Measurements from ENCODE around the gene PTPDC1.

Gene PTPDC1

GRCh38 chr9:94068257-94068656 is 16.0 kb upstream of the PTPDC1 start:
- Histone ChIP-seq H3K9ac (ENCODE audit: low read length in 5 of 5) (no peak overlapping the region), H3K27me3 (ENCODE audit: control insufficient read depth in 5 of 5, insufficient read depth in 4 of 5, low read length in 5 of 5) (no peaks in the 10 kb centered on the region), H3K9me3 (ENCODE audit: control insufficient read depth in 5 of 5, low read length in 5 of 5) (peaks cover 0 to 5% (median 0%) of the 10 kb centered on the region in 5 donors)

GRCh38 chr9:94076557-94076956 is 7.7 kb upstream of the PTPDC1 start:
- Histone ChIP-seq H3K9me3 (ENCODE audit: control insufficient read depth in 5 of 5, low read length in 5 of 5) (no peaks in the 10 kb centered on the region), H3K27ac (ENCODE audit: low read depth, low read length) (no peak overlapping the region), H3K9ac (ENCODE audit: low read length in 5 of 5) (no peak overlapping the region)

More at GRCh38 chr9:94068257-94068656, 16.0 kb upstream of the PTPDC1 start:
- Histone ChIP-seq H3K4me3 (ENCODE audit: low read depth in 1 of 5, low read length in 5 of 5) (no peak overlapping the region), H3K27ac (ENCODE audit: low read depth, low read length) (no peak overlapping the region), H3K4me1 (ENCODE audit: control insufficient read depth in 5 of 5, insufficient read depth in 5 of 5, low read length in 5 of 5) (peaks cover 0 to 7% (median 2%) of the 10 kb centered on the region in 5 donors), H3K36me3 (ENCODE audit: control insufficient read depth in 5 of 5, insufficient read depth in 5 of 5, low read length in 5 of 5) (peaks cover 0 to 10% (median 4%) of the 10 kb centered on the region in 5 donors)

GRCh38 chr9:94078086-94078485 is 6.2 kb upstream of the PTPDC1 start:
- Histone ChIP-seq H3K9ac (ENCODE audit: low read length in 5 of 5) (no peak overlapping the region), H3K36me3 (ENCODE audit: control insufficient read depth in 5 of 5, insufficient read depth in 5 of 5, low read length in 5 of 5) (peaks cover 0 to 19% (median 15%) of the 10 kb centered on the region in 5 donors), H3K9me3 (ENCODE audit: control insufficient read depth in 5 of 5, low read length in 5 of 5) (no peaks in the 10 kb centered on the region), H3K4me3 (ENCODE audit: low read depth in 1 of 5, low read length in 5 of 5) (no peak overlapping the region), H3K4me1 (ENCODE audit: control insufficient read depth in 5 of 5, insufficient read depth in 5 of 5, low read length in 5 of 5) (peaks cover 0 to 3% (median 0%) of the 10 kb centered on the region in 5 donors), H3K27ac (ENCODE audit: low read depth, low read length) (no peak overlapping the region), H3K27me3 (ENCODE audit: control insufficient read depth in 5 of 5, insufficient read depth in 4 of 5, low read length in 5 of 5) (no peaks in the 10 kb centered on the region)

More at GRCh38 chr9:94076557-94076956, 7.7 kb upstream of the PTPDC1 start:
- Histone ChIP-seq H3K36me3 (ENCODE audit: control insufficient read depth in 5 of 5, insufficient read depth in 5 of 5, low read length in 5 of 5) (peaks cover 0 to 17% (median 15%) of the 10 kb centered on the region in 5 donors), H3K4me1 (ENCODE audit: control insufficient read depth in 5 of 5, insufficient read depth in 5 of 5, low read length in 5 of 5) (peaks cover 0 to 3% (median 0%) of the 10 kb centered on the region in 5 donors), H3K4me3 (ENCODE audit: low read depth in 1 of 5, low read length in 5 of 5) (no peak overlapping the region), H3K27me3 (ENCODE audit: control insufficient read depth in 5 of 5, insufficient read depth in 4 of 5, low read length in 5 of 5) (no peaks in the 10 kb centered on the region)

GRCh38 chr9:94079236-94079635 is 5.0 kb upstream of the PTPDC1 start:
- no peaks in the 10 kb centered on the region for H3K9me3 ChIP-seq (ENCODE audit: control insufficient read depth in 5 of 5, low read length in 5 of 5)
- H3K9ac ChIP-seq (ENCODE audit: low read length in 5 of 5) = no peak overlapping the region
- no peaks in the 10 kb centered on the region for H3K4me1 ChIP-seq (ENCODE audit: control insufficient read depth in 5 of 5, insufficient read depth in 5 of 5, low read length in 5 of 5)
- H3K36me3 ChIP-seq (ENCODE audit: control insufficient read depth in 5 of 5, insufficient read depth in 5 of 5, low read length in 5 of 5) = peaks cover 0 to 15% (median 13%) of the 10 kb centered on the region in 5 donors
- no peaks in the 10 kb centered on the region for H3K27me3 ChIP-seq (ENCODE audit: control insufficient read depth in 5 of 5, insufficient read depth in 4 of 5, low read length in 5 of 5)
- no peak overlapping the region for H3K4me3 ChIP-seq (ENCODE audit: low read depth in 1 of 5, low read length in 5 of 5)
- H3K27ac ChIP-seq (ENCODE audit: low read depth, low read length) = no peak overlapping the region

- Histone ChIP-seq H3K36me3 (ENCODE audit: control insufficient read depth in 5 of 5, insufficient read depth in 5 of 5, low read length in 5 of 5) (peaks cover 0 to 5% (median 3%) of the 10 kb centered on the region in 5 donors), H3K9me3 (ENCODE audit: control insufficient read depth in 5 of 5, low read length in 5 of 5) (no peaks in the 10 kb centered on the region), H3K4me1 (ENCODE audit: control insufficient read depth in 5 of 5, insufficient read depth in 5 of 5, low read length in 5 of 5) (no peaks in the 10 kb centered on the region), H3K27me3 (ENCODE audit: control insufficient read depth in 5 of 5, insufficient read depth in 4 of 5, low read length in 5 of 5) (no peaks in the 10 kb centered on the region), H3K4me3 (ENCODE audit: low read depth in 1 of 5, low read length in 5 of 5) (no peak overlapping the region), H3K27ac (ENCODE audit: low read depth, low read length) (no peak overlapping the region), H3K9ac (ENCODE audit: low read length in 5 of 5) (no peak overlapping the region)
Observed at GRCh38 chr9:94080249-94080648, 4.0 kb upstream of the PTPDC1 start.

GRCh38 chr9:94081435-94081834 is 2.8 kb upstream of the PTPDC1 start:
- H3K27ac ChIP-seq (ENCODE audit: low read depth, low read length) = no peak overlapping the region

GRCh38 chr9:94081864-94082463 is 2.3 kb upstream of the PTPDC1 start:
- Histone ChIP-seq H3K4me3 (ENCODE audit: low read depth in 1 of 5, low read length in 5 of 5) (no peak overlapping the region), H3K9me3 (ENCODE audit: control insufficient read depth in 5 of 5, low read length in 5 of 5) (no peaks in the 10 kb centered on the region), H3K27ac (ENCODE audit: low read depth, low read length) (no peak overlapping the region), H3K4me1 (ENCODE audit: control insufficient read depth in 5 of 5, insufficient read depth in 5 of 5, low read length in 5 of 5) (no peaks in the 10 kb centered on the region), H3K27me3 (ENCODE audit: control insufficient read depth in 5 of 5, insufficient read depth in 4 of 5, low read length in 5 of 5) (no peaks in the 10 kb centered on the region), H3K9ac (ENCODE audit: low read length in 5 of 5) (no peak overlapping the region), H3K36me3 (ENCODE audit: control insufficient read depth in 5 of 5, insufficient read depth in 5 of 5, low read length in 5 of 5) (peaks cover 0 to 5% (median 3%) of the 10 kb centered on the region in 5 donors)

More at GRCh38 chr9:94081435-94081834, 2.8 kb upstream of the PTPDC1 start:
- no peaks in the 10 kb centered on the region for H3K27me3 ChIP-seq (ENCODE audit: control insufficient read depth in 5 of 5, insufficient read depth in 4 of 5, low read length in 5 of 5)
- no peak overlapping the region for H3K4me3 ChIP-seq (ENCODE audit: low read depth in 1 of 5, low read length in 5 of 5)
- peaks cover 0 to 5% (median 0%) of the 10 kb centered on the region in 5 donors for H3K36me3 ChIP-seq (ENCODE audit: control insufficient read depth in 5 of 5, insufficient read depth in 5 of 5, low read length in 5 of 5)
- H3K4me1 ChIP-seq (ENCODE audit: control insufficient read depth in 5 of 5, insufficient read depth in 5 of 5, low read length in 5 of 5) = no peaks in the 10 kb centered on the region
- H3K9ac ChIP-seq (ENCODE audit: low read length in 5 of 5) = no peak overlapping the region
- H3K9me3 ChIP-seq (ENCODE audit: control insufficient read depth in 5 of 5, low read length in 5 of 5) = no peaks in the 10 kb centered on the region

GRCh38 chr9:94082553-94082952 is 1.7 kb upstream of the PTPDC1 start:
- Histone ChIP-seq H3K27ac (ENCODE audit: low read depth, low read length) (no peak overlapping the region), H3K36me3 (ENCODE audit: control insufficient read depth in 5 of 5, insufficient read depth in 5 of 5, low read length in 5 of 5) (peaks cover 0 to 5% (median under 1%) of the 10 kb centered on the region in 5 donors), H3K9ac (ENCODE audit: low read length in 5 of 5) (no peak overlapping the region), H3K27me3 (ENCODE audit: control insufficient read depth in 5 of 5, insufficient read depth in 4 of 5, low read length in 5 of 5) (no peaks in the 10 kb centered on the region), H3K9me3 (ENCODE audit: control insufficient read depth in 5 of 5, low read length in 5 of 5) (no peaks in the 10 kb centered on the region), H3K4me1 (ENCODE audit: control insufficient read depth in 5 of 5, insufficient read depth in 5 of 5, low read length in 5 of 5) (no peaks in the 10 kb centered on the region), H3K4me3 (ENCODE audit: low read depth in 1 of 5, low read length in 5 of 5) (no peak overlapping the region)

GRCh38 chr9:94082956-94083355 is 1.3 kb upstream of the PTPDC1 start:
- Histone ChIP-seq H3K36me3 (ENCODE audit: control insufficient read depth in 5 of 5, insufficient read depth in 5 of 5, low read length in 5 of 5) (peaks cover 0 to 6% (median 0%) of the 10 kb centered on the region in 5 donors), H3K4me3 (ENCODE audit: low read depth in 1 of 5, low read length in 5 of 5) (no peak overlapping the region), H3K27ac (ENCODE audit: low read depth, low read length) (no peak overlapping the region), H3K9ac (ENCODE audit: low read length in 5 of 5) (no peak overlapping the region), H3K4me1 (ENCODE audit: control insufficient read depth in 5 of 5, insufficient read depth in 5 of 5, low read length in 5 of 5) (no peaks in the 10 kb centered on the region), H3K9me3 (ENCODE audit: control insufficient read depth in 5 of 5, low read length in 5 of 5) (no peaks in the 10 kb centered on the region), H3K27me3 (ENCODE audit: control insufficient read depth in 5 of 5, insufficient read depth in 4 of 5, low read length in 5 of 5) (no peaks in the 10 kb centered on the region)

- Histone ChIP-seq H3K27me3 (ENCODE audit: control insufficient read depth in 5 of 5, insufficient read depth in 4 of 5, low read length in 5 of 5) (no peaks in the 10 kb centered on the region), H3K36me3 (ENCODE audit: control insufficient read depth in 5 of 5, insufficient read depth in 5 of 5, low read length in 5 of 5) (peaks cover 0 to 10% (median 4%) of the 10 kb centered on the region in 5 donors), H3K4me1 (ENCODE audit: control insufficient read depth in 5 of 5, insufficient read depth in 5 of 5, low read length in 5 of 5) (no peaks in the 10 kb centered on the region), H3K9me3 (ENCODE audit: control insufficient read depth in 5 of 5, low read length in 5 of 5) (no peaks in the 10 kb centered on the region), H3K9ac (ENCODE audit: low read length in 5 of 5) (no peak overlapping the region), H3K4me3 (ENCODE audit: low read depth in 1 of 5, low read length in 5 of 5) (no peak overlapping the region), H3K27ac (ENCODE audit: low read depth, low read length) (no peak overlapping the region)
Observed at GRCh38 chr9:94083384-94083783, 880 bp upstream of the PTPDC1 start.

Data from subcutaneous abdominal adipose tissue (tissue), 5 donors.